Panc1 (cell line): Measurements from ENCODE around the gene WDR1. TPM values are rescaled to one million over a fixed set of nuclear protein-coding genes. Genes with fewer than 3 reads are reported as not detected.

Experiments used
- ATAC-seq: fragments of 200-7000 bp; cut with Tn5 transposase; 2 replicates; pipeline ENCODE4 v1.9.1; 2020; ENCODE audit warnings: mild to moderate bottlenecking, moderate library complexity
- BruUV-seq: library from RNA; stranded (reverse); fragments of 400-500 nt; replicated peaks from 2 replicates; lab custom pipeline; 2021; lab: Mats Ljungman, UMichigan
- CTCF ChIA-PET: fragments of 300-600 bp; sonication (Branson Sonifier 250); formaldehyde crosslinking; loops from one replicate; lab custom pipeline; 2022; ENCODE audit warnings: antibody characterized with exemption; lab: Charles Lee
- POLR2A ChIA-PET: fragments of 300-600 bp; sonication (Branson Sonifier 250); formaldehyde crosslinking; loops from one replicate; lab custom pipeline; 2022; ENCODE audit warnings: antibody characterized with exemption; lab: Charles Lee
- DNase-seq: peaks from one replicate; pipeline ENCODE4 v3.0.0-alpha.2; 2010; ENCODE audit warnings: low read depth, low spot score
- H3K27ac ChIP-seq: 2 replicates; pipeline ENCODE4 v1.5.1; 2011; ENCODE audit warnings: mild to moderate bottlenecking, low read length, inconsistent platforms
- H3K27me3 ChIP-seq: fragments of 200-500 bp; sonication (Bioruptor generic); 2 replicates; pipeline ENCODE4 v1.6.0; 2014; ENCODE audit warnings: low read length, inconsistent platforms; ENCODE audit not compliant: control insufficient read depth, insufficient read depth
- H3K36me3 ChIP-seq: fragments of 200-500 bp; sonication (Bioruptor generic); 2 replicates; pipeline ENCODE4 v1.5.1; 2014; ENCODE audit warnings: inconsistent platforms, mild to moderate bottlenecking, low read length, moderate library complexity; ENCODE audit not compliant: control insufficient read depth, insufficient read depth
- H3K4me1 ChIP-seq: 2 replicates; pipeline ENCODE4 v1.5.1; 2011; ENCODE audit warnings: inconsistent platforms, mild to moderate bottlenecking, low read length, moderate library complexity; ENCODE audit not compliant: control insufficient read depth, insufficient read depth
- H3K4me3 ChIP-seq, 2 experiments: 2 replicates each; pipeline ENCODE4 v1.5.1; 2011 to 2012; ENCODE audit warnings: low read depth in 2 of 2, low read length in 2 of 2, mild to moderate bottlenecking in 2 of 2, inconsistent platforms in 1 of 2, moderate library complexity in 1 of 2
- H3K9me3 ChIP-seq: fragments of 200-500 bp; sonication (Bioruptor generic); 2 replicates; pipeline ENCODE4 v1.5.1; 2014; ENCODE audit warnings: low read depth, mild to moderate bottlenecking, inconsistent platforms, low read length, moderate library complexity; ENCODE audit not compliant: control insufficient read depth, insufficient read depth
- POLR2AphosphoS5 ChIP-seq: IDR thresholded peaks from 2 replicates; pipeline ENCODE4 v1.6.1; 2012; ENCODE audit warnings: mild to moderate bottlenecking, low read depth, low read length, moderate library complexity
- SIN3A ChIP-seq: IDR thresholded peaks from 2 replicates; pipeline ENCODE4 v1.6.1; 2012; ENCODE audit warnings: low read depth, mild to moderate bottlenecking, low read length, moderate library complexity, borderline replicate concordance; ENCODE audit not compliant: insufficient read depth
- TCF7L2 ChIP-seq: IDR thresholded peaks from 2 replicates; pipeline ENCODE4 v1.6.1; 2011; ENCODE audit warnings: mild to moderate bottlenecking, low read depth, low read length, inconsistent platforms
- in situ Hi-C: cut with HindIII; loops from 2 replicates; pipeline ENCODE4 v1.10.0; 2016; ENCODE audit warnings: low sequenced_read_pairs, low pct_unique_long_range_greater_than_20kb
- intact Hi-C: fragments of 100-400 bp; cut with micrococcal nuclease; formaldehyde crosslinking; loops from one replicate; pipeline ENCODE4 v1.10.0; 2022; ENCODE audit not compliant: unreplicated experiment
- total RNA-seq: library from RNA; stranded (reverse); gene quantifications from one replicate; pipeline ENCODE4 v1.2.1, GENCODE V29; 2021; ENCODE audit not compliant: unreplicated experiment
- TF ChIP-seq, protein P1 (sequence below): fragments of 450-650 bp; IDR thresholded peaks from 2 replicates; pipeline ENCODE4 v1.5.1; 2017; ENCODE audit warnings: mild to moderate bottlenecking
- TF ChIP-seq, protein P2 (sequence below), 2 experiments: IDR thresholded peaks; 2 replicates each; pipeline ENCODE4 v1.6.1; 2011 to 2012; ENCODE audit warnings: low read depth in 2 of 2, control low read depth in 1 of 2, low read length in 1 of 2, mild to moderate bottlenecking in 1 of 2, moderate library complexity in 1 of 2; ENCODE audit not compliant: insufficient read depth in 1 of 2

Gene WDR1
- total RNA-seq, 1 experiment from 2014 or later = 260 TPM

DNA sequence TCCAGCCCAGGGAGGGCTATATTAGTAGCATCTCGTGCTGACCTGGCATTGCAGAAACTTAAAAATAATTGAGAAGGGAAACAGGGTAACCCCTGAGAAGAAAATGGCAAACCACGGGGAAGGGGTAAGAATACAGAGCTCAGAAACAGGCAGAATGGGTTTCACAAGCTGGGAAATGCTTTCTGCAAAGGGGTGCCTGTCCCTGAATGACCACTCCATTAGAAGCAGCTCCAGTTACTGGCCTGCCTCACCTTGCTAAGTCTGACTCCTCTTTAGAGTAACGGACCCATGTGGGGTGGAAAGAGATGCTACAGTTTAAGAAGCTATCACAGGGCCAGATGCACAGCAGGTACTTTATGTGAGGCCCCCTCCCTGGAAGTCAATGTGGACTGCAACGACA is 2.5 kb downstream of the WDR1 start:
- in situ Hi-C loops (no loop called here), intact Hi-C loops (no loop called here)
- no peaks in the 10 kb centered on the region for H3K9me3 ChIP-seq
- no peak for DNase-seq
- no peaks in the 10 kb centered on the region for H3K27me3 ChIP-seq
- H3K27ac ChIP-seq = no peak overlapping the region
- H3K4me3 ChIP-seq = no peak overlapping the region
- ChIA-PET POLR2A (no interaction called here), CTCF (no interaction called here)
- peaks cover 10% of the 10 kb centered on the region for H3K36me3 ChIP-seq
- TF ChIP-seq, protein P1, sequence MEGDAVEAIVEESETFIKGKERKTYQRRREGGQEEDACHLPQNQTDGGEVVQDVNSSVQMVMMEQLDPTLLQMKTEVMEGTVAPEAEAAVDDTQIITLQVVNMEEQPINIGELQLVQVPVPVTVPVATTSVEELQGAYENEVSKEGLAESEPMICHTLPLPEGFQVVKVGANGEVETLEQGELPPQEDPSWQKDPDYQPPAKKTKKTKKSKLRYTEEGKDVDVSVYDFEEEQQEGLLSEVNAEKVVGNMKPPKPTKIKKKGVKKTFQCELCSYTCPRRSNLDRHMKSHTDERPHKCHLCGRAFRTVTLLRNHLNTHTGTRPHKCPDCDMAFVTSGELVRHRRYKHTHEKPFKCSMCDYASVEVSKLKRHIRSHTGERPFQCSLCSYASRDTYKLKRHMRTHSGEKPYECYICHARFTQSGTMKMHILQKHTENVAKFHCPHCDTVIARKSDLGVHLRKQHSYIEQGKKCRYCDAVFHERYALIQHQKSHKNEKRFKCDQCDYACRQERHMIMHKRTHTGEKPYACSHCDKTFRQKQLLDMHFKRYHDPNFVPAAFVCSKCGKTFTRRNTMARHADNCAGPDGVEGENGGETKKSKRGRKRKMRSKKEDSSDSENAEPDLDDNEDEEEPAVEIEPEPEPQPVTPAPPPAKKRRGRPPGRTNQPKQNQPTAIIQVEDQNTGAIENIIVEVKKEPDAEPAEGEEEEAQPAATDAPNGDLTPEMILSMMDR = no peak
- no peak for TF ChIP-seq SIN3A
- TF ChIP-seq, protein P2, sequence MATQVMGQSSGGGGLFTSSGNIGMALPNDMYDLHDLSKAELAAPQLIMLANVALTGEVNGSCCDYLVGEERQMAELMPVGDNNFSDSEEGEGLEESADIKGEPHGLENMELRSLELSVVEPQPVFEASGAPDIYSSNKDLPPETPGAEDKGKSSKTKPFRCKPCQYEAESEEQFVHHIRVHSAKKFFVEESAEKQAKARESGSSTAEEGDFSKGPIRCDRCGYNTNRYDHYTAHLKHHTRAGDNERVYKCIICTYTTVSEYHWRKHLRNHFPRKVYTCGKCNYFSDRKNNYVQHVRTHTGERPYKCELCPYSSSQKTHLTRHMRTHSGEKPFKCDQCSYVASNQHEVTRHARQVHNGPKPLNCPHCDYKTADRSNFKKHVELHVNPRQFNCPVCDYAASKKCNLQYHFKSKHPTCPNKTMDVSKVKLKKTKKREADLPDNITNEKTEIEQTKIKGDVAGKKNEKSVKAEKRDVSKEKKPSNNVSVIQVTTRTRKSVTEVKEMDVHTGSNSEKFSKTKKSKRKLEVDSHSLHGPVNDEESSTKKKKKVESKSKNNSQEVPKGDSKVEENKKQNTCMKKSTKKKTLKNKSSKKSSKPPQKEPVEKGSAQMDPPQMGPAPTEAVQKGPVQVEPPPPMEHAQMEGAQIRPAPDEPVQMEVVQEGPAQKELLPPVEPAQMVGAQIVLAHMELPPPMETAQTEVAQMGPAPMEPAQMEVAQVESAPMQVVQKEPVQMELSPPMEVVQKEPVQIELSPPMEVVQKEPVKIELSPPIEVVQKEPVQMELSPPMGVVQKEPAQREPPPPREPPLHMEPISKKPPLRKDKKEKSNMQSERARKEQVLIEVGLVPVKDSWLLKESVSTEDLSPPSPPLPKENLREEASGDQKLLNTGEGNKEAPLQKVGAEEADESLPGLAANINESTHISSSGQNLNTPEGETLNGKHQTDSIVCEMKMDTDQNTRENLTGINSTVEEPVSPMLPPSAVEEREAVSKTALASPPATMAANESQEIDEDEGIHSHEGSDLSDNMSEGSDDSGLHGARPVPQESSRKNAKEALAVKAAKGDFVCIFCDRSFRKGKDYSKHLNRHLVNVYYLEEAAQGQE (IDR thresholded peaks at IDR 0.05; ENCODE audit: insufficient read depth in 1 of 2, low read depth in 2 of 2, low read length in 1 of 2) = no peak
- no peak for TF ChIP-seq POLR2AphosphoS5
- no peak for TF ChIP-seq TCF7L2
- no TSS peak for BruUV-seq
- no peak for ATAC-seq
- peaks cover 17% of the 10 kb centered on the region for H3K4me1 ChIP-seq

DNA sequence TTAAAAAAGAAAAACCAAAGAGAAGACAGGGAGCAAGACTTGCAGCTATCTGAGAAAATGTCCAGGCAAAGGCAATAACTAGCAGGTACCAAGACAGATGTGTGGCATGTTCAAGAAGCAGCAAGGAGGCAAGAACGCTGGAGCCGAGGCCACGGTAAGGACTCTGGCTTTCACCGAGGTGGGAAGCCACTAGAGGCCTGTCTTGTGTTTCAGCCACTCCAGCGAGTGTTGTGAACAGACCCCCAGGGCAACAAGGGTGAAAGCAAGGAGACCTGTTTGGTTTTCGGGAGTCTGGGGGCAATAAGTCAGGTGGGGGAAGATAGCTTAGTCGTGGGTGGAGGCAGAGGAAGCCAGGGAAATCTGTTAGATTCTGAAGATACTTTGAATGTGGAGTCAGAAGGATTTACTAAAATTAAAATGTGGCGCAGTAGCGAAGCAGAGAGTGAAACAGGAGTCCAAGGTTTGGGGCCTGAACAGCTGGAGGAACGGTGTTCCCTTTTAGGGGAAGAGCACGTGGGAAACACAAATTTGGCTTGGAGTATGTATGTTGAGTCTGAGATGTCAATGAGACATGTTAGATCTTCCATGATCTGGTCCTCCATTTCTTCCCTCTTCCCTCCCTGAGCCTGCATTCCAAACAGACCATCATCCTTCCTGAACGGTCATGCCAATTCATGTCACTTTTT is 3.1 kb downstream of the WDR1 start:
- no peak for TF ChIP-seq SIN3A
- TF ChIP-seq POLR2AphosphoS5 = no peak
- TF ChIP-seq, protein P1 = no peak
- TF ChIP-seq, protein P2 (IDR thresholded peaks at IDR 0.05; ENCODE audit: insufficient read depth in 1 of 2, low read depth in 2 of 2, low read length in 1 of 2) = no peak
- TF ChIP-seq TCF7L2 = no peak
- ChIA-PET POLR2A (no interaction called here), CTCF (no interaction called here)
- no peak for DNase-seq
- Histone ChIP-seq H3K9me3 (no peaks in the 10 kb centered on the region), H3K27ac (no peak overlapping the region), H3K4me1 (peaks cover 22% of the 10 kb centered on the region), H3K27me3 (no peaks in the 10 kb centered on the region), H3K4me3 (no peak overlapping the region), H3K36me3 (peaks cover 10% of the 10 kb centered on the region)
- no TSS peak for BruUV-seq
- intact Hi-C loops = no loop called here
- no peak for ATAC-seq
- in situ Hi-C loops = no loop called here
